Right kidney (tissue), 9 donors: ENCODE data around the gene SGTA.
"Not testable (repeated sequence)": the region's sequence is repeated elsewhere in the genome, so short reads cannot be mapped to it uniquely, and the experiment has no call there.

Experiments
- DNase-seq: peaks from one replicate; pipeline ENCODE4 v3.0.0-alpha.2; 2016
- long read RNA-seq, 8 donors: transcript quantifications; one replicate each; lab custom pipeline, GENCODE V29; 2026

SGTA gene
- long read RNA-seq, donor 1, transcript SGTA-201 (12 exons, 2,330 nt), result major isoform, 19 of 35 reads
- long read RNA-seq, donor 1, partial matches to known transcripts, result 15 of 35 reads
- long read RNA-seq, donor 1, other reads (novel, unspliced or antisense), result 0 of 35 reads
- long read RNA-seq, donor 2, transcript SGTA-201 (12 exons, 2,330 nt), result major isoform, 5 of 37 reads
- long read RNA-seq, donor 2, partial matches to known transcripts, result 32 of 37 reads
- long read RNA-seq, donor 2, other reads (novel, unspliced or antisense), result 0 of 37 reads
- long read RNA-seq, donor 3, partial matches to known transcripts, result 5 of 9 reads
- long read RNA-seq, donor 3, other reads (novel, unspliced or antisense), result 0 of 9 reads
- long read RNA-seq, donor 4, transcript SGTA-201 (12 exons, 2,330 nt), result major isoform, 12 of 38 reads
- long read RNA-seq, donor 4, partial matches to known transcripts, result 25 of 38 reads
- long read RNA-seq, donor 4, other reads (novel, unspliced or antisense), result 0 of 38 reads
- long read RNA-seq, donor 5, transcript SGTA-201 (12 exons, 2,330 nt), result major isoform, 12 of 17 reads
- long read RNA-seq, donor 5, partial matches to known transcripts, result 5 of 17 reads
- long read RNA-seq, donor 5, other reads (novel, unspliced or antisense), result 0 of 17 reads
- long read RNA-seq, donor 6, transcript SGTA-201 (12 exons, 2,330 nt), result major isoform, 18 of 52 reads
- long read RNA-seq, donor 6, partial matches to known transcripts, result 34 of 52 reads
- long read RNA-seq, donor 6, other reads (novel, unspliced or antisense), result 0 of 52 reads
- long read RNA-seq, donor 7, result 0 reads
- long read RNA-seq, donor 8, transcript SGTA-201 (12 exons, 2,330 nt), result major isoform, 14 of 44 reads
- long read RNA-seq, donor 8, partial matches to known transcripts, result 30 of 44 reads
- long read RNA-seq, donor 8, other reads (novel, unspliced or antisense), result 0 of 44 reads

GRCh38 chr19:2782936-2783780 lies at the start of gene SGTA:
TSS of gene SGTA (minus strand) at chr19:2783273. CDS start at chr19:2769068, 14,205 bp downstream.
- DNase-seq, result peak; percentile 92

GRCh38 chr19:2827840-2828489 lies 44.9 kb upstream of the SGTA start:
- DNase-seq, result no peak

- DNase-seq, result no peak
Observed at GRCh38 chr19:2827022-2827421, 43.9 kb upstream of the SGTA start.

- no peak for DNase-seq
Observed at GRCh38 chr19:2824129-2824528, 41.1 kb upstream of the SGTA start.

GRCh38 chr19:2823646-2824045 lies 40.6 kb upstream of the SGTA start:
- DNase-seq, result no peak

GRCh38 chr19:2822846-2823245 lies 39.8 kb upstream of the SGTA start:
- no peak for DNase-seq

GRCh38 chr19:2820112-2820702 lies 37.1 kb upstream of the SGTA start:
- DNase-seq, result peak; percentile 68

- peak; percentile 90 for DNase-seq
Observed at GRCh38 chr19:2819540-2820111, 36.6 kb upstream of the SGTA start, which contains the start of gene ZNF554. TSS of gene ZNF554 (plus strand) at chr19:2819868. CDS start at chr19:2820072, 204 bp downstream.

GRCh38 chr19:2817237-2817829 lies 34.3 kb upstream of the SGTA start:
- not testable (repeated sequence) for DNase-seq

- DNase-seq, result no peak
Observed at GRCh38 chr19:2816641-2817040, 33.6 kb upstream of the SGTA start.

GRCh38 chr19:2815923-2816322 lies 32.9 kb upstream of the SGTA start:
- no peak for DNase-seq

GRCh38 chr19:2815191-2815614 lies 32.1 kb upstream of the SGTA start:
- no peak for DNase-seq

- no peak for DNase-seq
Observed at GRCh38 chr19:2814426-2814825, 31.4 kb upstream of the SGTA start.

- DNase-seq, result no peak
Observed at GRCh38 chr19:2813235-2814160, 30.4 kb upstream of the SGTA start.

- DNase-seq, result no peak
Observed at GRCh38 chr19:2812414-2813234, 29.6 kb upstream of the SGTA start.

GRCh38 chr19:2811735-2812413 lies 28.8 kb upstream of the SGTA start:
- DNase-seq, result no peak

- no peak for DNase-seq
Observed at GRCh38 chr19:2811221-2811722, 28.2 kb upstream of the SGTA start.
